DOHH2 (cell line): Measurements from ENCODE around the gene YEATS4.

Source experiments
- CTCF ChIP-seq: fragments of 200-600 bp; sonication (generic); IDR thresholded peaks from one replicate; pipeline ENCODE4 v1.5.1; 2014; ENCODE audit warnings: antibody characterized with exemption, mild to moderate bottlenecking, low read depth, low read length; ENCODE audit not compliant: poor library complexity, severe bottlenecking
- EZH2phosphoT487 ChIP-seq: fragments of 200-600 bp; sonication (generic); IDR thresholded peaks from 2 replicates; pipeline ENCODE4 v1.6.1; 2017; ENCODE audit warnings: borderline replicate concordance, mild to moderate bottlenecking, antibody characterized with exemption, low read length, moderate library complexity, mixed read lengths

DNA sequence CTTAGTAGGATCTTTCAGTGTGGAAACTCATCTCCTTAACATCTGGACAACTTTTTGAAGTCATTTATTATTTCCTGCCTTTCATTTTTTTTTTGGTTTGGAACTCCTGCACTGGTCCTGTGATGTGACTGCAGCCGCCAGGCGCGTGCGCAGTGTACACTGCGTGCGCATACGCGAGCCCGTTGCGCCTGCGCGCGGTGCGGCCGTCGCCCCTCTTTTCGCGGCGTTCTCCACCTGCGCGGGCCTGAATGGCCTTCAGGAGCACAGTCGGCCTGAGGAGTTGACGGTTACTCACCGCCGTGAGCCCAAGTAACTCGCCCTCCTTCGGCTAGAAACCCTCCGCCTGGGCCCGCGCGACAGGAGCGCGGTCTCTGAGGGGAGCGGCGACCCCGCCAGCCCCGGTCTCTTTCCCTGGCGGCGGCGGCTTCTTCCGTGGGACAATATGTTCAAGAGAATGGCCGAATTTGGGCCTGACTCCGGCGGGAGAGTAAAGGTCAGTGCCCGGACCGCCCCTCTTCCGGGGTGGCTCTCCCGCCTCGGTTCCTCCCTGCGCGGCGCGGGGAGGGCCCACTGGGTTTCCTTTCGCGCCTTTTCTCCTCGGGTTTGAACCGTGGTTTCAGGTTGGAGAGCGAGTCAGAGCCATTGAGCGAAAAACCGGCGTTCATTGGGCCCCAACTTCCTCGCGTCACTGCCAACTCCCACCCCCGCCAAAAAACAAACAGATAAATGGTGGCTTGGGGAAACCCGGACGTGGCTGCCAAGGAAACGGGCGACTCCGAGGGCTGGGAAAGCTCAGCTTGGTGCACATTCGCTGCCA lies at the start of gene YEATS4:
- TF ChIP-seq CTCF (peak; percentile 14), EZH2phosphoT487 (no peak)
